GM12878 (cell line): ENCODE data around the gene NUCB1. TPM values are rescaled to one million over a fixed set of nuclear protein-coding genes. Genes with fewer than 3 reads are reported as not detected.

ENCODE experiments used
- ATAC-seq: fragments of 200-7000 bp; cut with Tn5 transposase; 3 replicates; pipeline ENCODE4 v1.9.1; 2020; ENCODE audit warnings: mild to moderate bottlenecking, moderate library complexity
- BruUV-seq: library from RNA; stranded (reverse); fragments of 400-500 nt; replicated peaks from 2 replicates; lab custom pipeline; 2021; lab: Mats Ljungman, UMichigan
- CTCF ChIA-PET: fragments of 300-600 bp; sonication (Branson Sonifier 250); formaldehyde crosslinking; extraction: SDS; loops from one replicate; lab custom pipeline; 2021; ENCODE audit warnings: inconsistent platforms; lab: Yijun Ruan, JAX
- POLR2A ChIA-PET: fragments of 350-600 bp; formaldehyde crosslinking; extraction: SDS; loops from one replicate; lab custom pipeline; 2021; ENCODE audit warnings: inconsistent platforms; lab: Charles Lee
- RAD21 ChIA-PET: fragments of 300-600 bp; sonication (Branson Sonifier 250); formaldehyde crosslinking; loops from one replicate; lab custom pipeline; 2023; ENCODE audit warnings: antibody characterized with exemption; ENCODE audit not compliant: unreplicated experiment; lab: Charles Lee
- SMC1A ChIA-PET: fragments of 300-600 bp; sonication (Branson Sonifier 250); formaldehyde crosslinking; loops from one replicate; lab custom pipeline; 2023; ENCODE audit not compliant: unreplicated experiment, uncharacterized antibody; lab: Charles Lee
- DNase-seq: peaks from one replicate; pipeline ENCODE4 v3.0.0-alpha.2; 2011; ENCODE audit warnings: low read depth, low spot score
- FAIRE-seq: peaks from 3 replicates; lab custom pipeline; 2011; peaks lifted over from hg19 to GRCh38; lab: Jason Lieb, UNC
- H2AFZ ChIP-seq: 2 replicates; pipeline ENCODE4 v1.6.0; 2011; ENCODE audit warnings: low read depth, low read length, control low read depth; ENCODE audit not compliant: control insufficient read depth
- H3K27ac ChIP-seq: 2 replicates; pipeline ENCODE4 v1.5.1; 2011; ENCODE audit warnings: control low read depth; ENCODE audit not compliant: control insufficient read depth, insufficient read depth
- H3K27me3 ChIP-seq, 2 experiments: replicated peaks in 1 of 2; 2 replicates each; pipeline versions ENCODE4 v1.6.0 to v1.6.1; 2011; ENCODE audit warnings: low read length in 1 of 2; ENCODE audit not compliant: control insufficient read depth in 2 of 2, insufficient read depth in 2 of 2
- H3K36me3 ChIP-seq, 2 experiments: 2 replicates each; pipeline ENCODE4 v1.5.1; 2011; ENCODE audit warnings: low read length in 1 of 2; ENCODE audit not compliant: control insufficient read depth in 2 of 2, insufficient read depth in 2 of 2
- H3K4me1 ChIP-seq: 2 replicates; pipeline ENCODE4 v1.6.1; 2011; ENCODE audit warnings: mild to moderate bottlenecking, low read length, moderate library complexity, mixed read lengths; ENCODE audit not compliant: control insufficient read depth, insufficient read depth
- H3K4me2 ChIP-seq: 2 replicates; pipeline ENCODE4 v1.6.0; 2011; ENCODE audit warnings: control low read depth; ENCODE audit not compliant: control insufficient read depth, insufficient read depth
- H3K4me3 ChIP-seq: fragments of 200-600 bp; sonication (generic); 2 replicates; pipeline ENCODE4 v1.5.1; 2016
- H3K79me2 ChIP-seq: 2 replicates; pipeline ENCODE4 v1.6.0; 2011; ENCODE audit warnings: low read length; ENCODE audit not compliant: control insufficient read depth, insufficient read depth
- H3K9ac ChIP-seq: 2 replicates; pipeline ENCODE4 v1.8.0; 2011; ENCODE audit warnings: low read length, control low read depth, mixed read lengths; ENCODE audit not compliant: control insufficient read depth, insufficient read depth
- H3K9me3 ChIP-seq: replicated peaks from 3 replicates; pipeline ENCODE4 v1.5.1; 2011; ENCODE audit warnings: mild to moderate bottlenecking, low read length; ENCODE audit not compliant: control insufficient read depth, insufficient read depth
- H4K20me1 ChIP-seq: 2 replicates; pipeline ENCODE4 v1.6.0; 2011; ENCODE audit not compliant: control insufficient read depth, insufficient read depth
- SIN3A ChIP-seq: IDR thresholded peaks from 2 replicates; pipeline ENCODE4 v1.6.1; 2012; ENCODE audit warnings: low read depth, low read length, improper control_type of control experiment
- SMARCA5 ChIP-seq: fragments of 450-650 bp; IDR thresholded peaks from 2 replicates; pipeline ENCODE4 v1.6.1; 2017; ENCODE audit warnings: mild to moderate bottlenecking
- SMC3 ChIP-seq: IDR thresholded peaks from 2 replicates; pipeline ENCODE4 v1.6.1; 2011; ENCODE audit warnings: low read length, improper control_type of control experiment, borderline replicate concordance
- TCF12 ChIP-seq: IDR thresholded peaks from 2 replicates; pipeline ENCODE4 v1.6.1; 2011; ENCODE audit warnings: low read depth, mild to moderate bottlenecking, low read length
- ZBTB11 ChIP-seq: fragments of 450-650 bp; formaldehyde crosslinking; IDR thresholded peaks from 2 replicates; pipeline ENCODE4 v1.5.0; 2022; ENCODE audit warnings: mild to moderate bottlenecking, missing genetic modification characterization
- WGBS: methylation state at CpG from one replicate; pipeline ENCODE4 v1.1.6; 2016; ENCODE audit warnings: low lambda C conversion rate; ENCODE audit not compliant: insufficient replicate concordance, insufficient coverage; ENCODE audit errors: missing lambda C conversion rate; 5-methylcytosine and 5-hydroxymethylcytosine counted together
- in situ Hi-C: fragments of 300-500 bp; cut with MboI; formaldehyde crosslinking; loops from 9 replicates; pipeline ENCODE4 v1.14.3; 2018; ENCODE audit warnings: mixed read lengths
- intact Hi-C: fragments of 100-400 bp; cut with micrococcal nuclease; formaldehyde crosslinking; loops from one replicate; pipeline ENCODE4 v1.14.2; 2022; ENCODE audit not compliant: unreplicated experiment
- polyA plus RNA-seq, 11 experiments: library from polyadenylated mRNA; depleted of rRNA in 4 of 11; unstranded in 6 of 11; stranded (reverse) in 5 of 11; fragments of >200 nt; fragmentation: Nextera tagmentation in 4 of 11; fragmentation: Illumina TruSeq in 1 of 11; extraction: Ambion mirVana in 4 of 11; extraction: Trizol in 1 of 11; gene quantifications; 1 replicate in 1 of 11; 2 replicates in 10 of 11; pipeline versions ENCODE4 v1.2.1 to v1.2.3, GENCODE V29; 2011 to 2016; ENCODE audit warnings: inconsistent platforms in 2 of 11, missing spikeins in 2 of 11, low read depth in 1 of 11
- total RNA-seq, 4 experiments: library from RNA; depleted of rRNA in 3 of 4; stranded (reverse); fragments of >200 nt in 3 of 4; fragmentation: Illumina TruSeq in 1 of 4; extraction: Trizol in 1 of 4; gene quantifications; 2 replicates each; pipeline versions ENCODE4 v1.2.1 to v1.2.3, GENCODE V29; 2013 to 2021

Gene NUCB1
- total and polyA plus RNA-seq, 10 of the 15 experiments (the other 5 are each of a cell fraction or from before 2014, with no cell fraction given): 1.8 to 112 (median 44.5) TPM

GRCh38 chr19:48945817-48946216 lies 45.7 kb downstream of the NUCB1 start (continued):
- no peak for TF ChIP-seq TCF12
- no peak for TF ChIP-seq SIN3A

GRCh38 chr19:48946463-48947257 lies 46.5 kb downstream of the NUCB1 start:
- BruUV-seq: no TSS peak
- no peak for ATAC-seq

More at GRCh38 chr19:48946463-48947257, 46.5 kb downstream of the NUCB1 start:
- Histone ChIP-seq H3K9me3 (peaks cover 10% of the 10 kb centered on the region; the same call in 1 of the 3 replicates), H3K36me3 (no peaks in the 10 kb centered on the region), H3K4me2 (no peak overlapping the region), H2AFZ (no peak overlapping the region), H4K20me1 (no peaks in the 10 kb centered on the region), H3K9ac (no peak overlapping the region), H3K4me3 (no peak overlapping the region), H3K79me2 (no peaks in the 10 kb centered on the region), H3K27ac (no peak overlapping the region), H3K4me1 (no peaks in the 10 kb centered on the region), H3K27me3 (no peaks in the 10 kb centered on the region)
- POLR2A ChIA-PET: no interaction called here
- in situ Hi-C loops: no loop called here
- no peak for DNase-seq
- RAD21 ChIA-PET: no interaction called here
- SMC1A ChIA-PET: no interaction called here
- WGBS: 38% methylated on average over 9 of the region's 9 CpGs
- CTCF ChIA-PET: no interaction called here
- intact Hi-C loops: no loop called here
- TF ChIP-seq SMC3 (no peak), ZBTB11 (CRISPR knock-in tag) (no peak), SMARCA5 (no peak)
- no peak for FAIRE-seq
